C4-2B (cell line): ENCODE results near the gene TPGS1.

Experiments
- H3K27ac ChIP-seq: fragments of 450-650 bp; 2 replicates; pipeline ENCODE4 v1.5.1; 2017
- CTCF ChIP-seq: fragments of 450-650 bp; conservative IDR thresholded peaks from 2 replicates; pipeline ENCODE4 v1.5.1; 2017; ENCODE audit warnings: mild to moderate bottlenecking
- ZFX ChIP-seq: fragments of 450-650 bp; IDR thresholded peaks from 2 replicates; pipeline ENCODE4 v1.6.1; 2017

The TPGS1 gene

GRCh38 chr19:538641-539428, 31.5 kb downstream of the TPGS1 start:
- no peak overlapping the region for H3K27ac ChIP-seq
- no peak for TF ChIP-seq ZFX
- no peak for TF ChIP-seq CTCF

- no peak overlapping the region for H3K27ac ChIP-seq
- TF ChIP-seq ZFX (no peak), CTCF (no peak)
Measured at GRCh38 chr19:539429-540030, 32.2 kb downstream of the TPGS1 start.

GRCh38 chr19:540867-541637, 33.8 kb downstream of the TPGS1 start:
- TF ChIP-seq CTCF = no peak
- TF ChIP-seq ZFX = no peak
- no peak overlapping the region for H3K27ac ChIP-seq

DNA sequence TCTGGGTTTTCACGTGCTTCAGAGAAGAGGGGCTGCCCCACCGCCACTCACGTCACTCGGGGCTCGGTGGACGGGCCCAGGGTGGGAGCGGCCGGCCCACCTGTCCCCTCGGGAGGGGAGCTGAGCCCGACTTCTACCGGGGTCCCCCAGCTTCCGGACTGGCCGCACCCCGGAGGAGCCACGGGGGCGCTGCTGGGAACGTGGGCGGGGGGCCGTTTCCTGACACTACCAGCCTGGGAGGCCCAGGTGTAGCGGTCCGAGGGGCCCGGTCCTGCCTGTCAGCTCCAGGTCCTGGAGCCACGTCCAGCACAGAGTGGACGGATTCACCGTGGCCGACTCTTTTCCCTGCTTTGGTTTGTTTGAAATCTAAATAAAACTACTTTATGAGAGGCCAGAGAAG, 34.4 kb downstream of the TPGS1 start:
- TF ChIP-seq CTCF = no peak
- TF ChIP-seq ZFX = no peak
- no peak overlapping the region for H3K27ac ChIP-seq

DNA sequence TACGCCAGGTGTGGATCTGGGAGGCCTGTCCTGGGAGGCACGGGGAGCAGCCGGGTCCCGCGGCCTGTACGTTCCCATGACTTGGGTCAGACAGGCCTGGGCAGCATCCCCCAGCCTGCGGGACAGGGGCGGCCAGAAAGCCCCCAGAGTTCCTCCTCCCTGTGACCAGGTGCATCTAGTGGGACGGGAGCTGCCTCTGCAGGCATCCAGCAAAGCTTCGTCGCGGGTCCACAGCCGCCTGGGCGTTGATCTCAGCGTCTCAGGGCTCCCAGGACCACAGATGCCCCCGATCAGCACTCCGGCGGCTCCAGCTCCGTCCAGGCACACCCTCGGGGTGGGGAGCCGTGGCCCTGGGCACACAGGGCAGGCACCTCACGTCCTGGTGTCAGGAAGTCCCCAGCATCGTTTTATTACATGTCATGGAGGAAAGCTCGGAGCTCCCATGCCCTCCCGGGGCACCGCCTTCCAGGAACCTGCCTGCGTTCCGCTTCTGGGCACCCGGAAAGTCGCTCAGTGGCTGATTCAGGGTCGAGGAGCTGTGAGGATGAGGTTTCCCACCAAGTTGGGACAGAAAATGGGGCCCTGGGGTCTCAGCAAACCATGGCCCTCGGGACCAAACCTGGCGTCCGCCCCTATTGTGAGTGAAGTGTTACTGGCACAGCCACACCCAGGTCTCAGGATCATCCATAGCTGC, 35.0 kb downstream of the TPGS1 start:
- H3K27ac ChIP-seq = no peak overlapping the region
- no peak for TF ChIP-seq ZFX
- no peak for TF ChIP-seq CTCF

- TF ChIP-seq ZFX = no peak
- TF ChIP-seq CTCF = no peak
Measured at GRCh38 chr19:543910-544608, 36.8 kb downstream of the TPGS1 start, which contains the start of gene GZMM. GZMM (plus strand) TSS chr19:544053; CDS start chr19:544072, 19 bp downstream.

More at GRCh38 chr19:543910-544608, 36.8 kb downstream of the TPGS1 start, which contains the start of gene GZMM:
- no peak within 1 kb of the TSS for H3K27ac ChIP-seq
